ENCODE measurements around the gene RNF223.

RNF223 gene

GRCh38 chr1:1046243-1046642, 27.9 kb downstream of the RNF223 start:
- TF ChIP-seq GATA3 (IDR thresholded peaks at IDR 0.05; ENCODE audit: low read depth, low read length) (no peak), GATA2 (IDR thresholded peaks at IDR 0.05; ENCODE audit: low read depth, low read length) (no peak)

GRCh38 chr1:1045129-1045528, 29.0 kb downstream of the RNF223 start:
- TF ChIP-seq GATA2 (IDR thresholded peaks at IDR 0.05; ENCODE audit: low read depth, low read length), result no peak
- no peak for TF ChIP-seq GATA3 (IDR thresholded peaks at IDR 0.05; ENCODE audit: low read depth, low read length)

- no peak for TF ChIP-seq GATA3 (IDR thresholded peaks at IDR 0.05; ENCODE audit: low read depth, low read length)
- TF ChIP-seq GATA2 (IDR thresholded peaks at IDR 0.05; ENCODE audit: low read depth, low read length), result no peak
Measured at GRCh38 chr1:1044455-1045078, 29.5 kb downstream of the RNF223 start.

GRCh38 chr1:1043921-1044320, 30.2 kb downstream of the RNF223 start:
- no peak for TF ChIP-seq GATA3 (IDR thresholded peaks at IDR 0.05; ENCODE audit: low read depth, low read length)
- TF ChIP-seq GATA2 (IDR thresholded peaks at IDR 0.05; ENCODE audit: low read depth, low read length), result no peak

GRCh38 chr1:1043411-1043810, 30.7 kb downstream of the RNF223 start:
- no peak for TF ChIP-seq GATA2 (IDR thresholded peaks at IDR 0.05; ENCODE audit: low read depth, low read length)
- TF ChIP-seq GATA3 (IDR thresholded peaks at IDR 0.05; ENCODE audit: low read depth, low read length), result no peak

- TF ChIP-seq GATA3 (IDR thresholded peaks at IDR 0.05; ENCODE audit: low read depth, low read length) (no peak), GATA2 (IDR thresholded peaks at IDR 0.05; ENCODE audit: low read depth, low read length) (no peak)
Measured at GRCh38 chr1:1042835-1043234, 31.3 kb downstream of the RNF223 start.

GRCh38 chr1:1041873-1042272, 32.2 kb downstream of the RNF223 start:
- TF ChIP-seq GATA3 (IDR thresholded peaks at IDR 0.05; ENCODE audit: low read depth, low read length), result no peak
- TF ChIP-seq GATA2 (IDR thresholded peaks at IDR 0.05; ENCODE audit: low read depth, low read length), result no peak

GRCh38 chr1:1041092-1041523, 33.0 kb downstream of the RNF223 start:
- TF ChIP-seq GATA2 (IDR thresholded peaks at IDR 0.05; ENCODE audit: low read depth, low read length) (no peak), GATA3 (IDR thresholded peaks at IDR 0.05; ENCODE audit: low read depth, low read length) (no peak)

GRCh38 chr1:1040004-1040991, 33.8 kb downstream of the RNF223 start:
- TF ChIP-seq GATA2 (IDR thresholded peaks at IDR 0.05; ENCODE audit: low read depth, low read length) (no peak), GATA3 (IDR thresholded peaks at IDR 0.05; ENCODE audit: low read depth, low read length) (no peak)

GRCh38 chr1:1039145-1039910, 34.8 kb downstream of the RNF223 start:
- TF ChIP-seq GATA3 (IDR thresholded peaks at IDR 0.05; ENCODE audit: low read depth, low read length) (no peak), GATA2 (IDR thresholded peaks at IDR 0.05; ENCODE audit: low read depth, low read length) (no peak)

GRCh38 chr1:1038694-1039093, 35.4 kb downstream of the RNF223 start:
- no peak for TF ChIP-seq GATA3 (IDR thresholded peaks at IDR 0.05; ENCODE audit: low read depth, low read length)
- no peak for TF ChIP-seq GATA2 (IDR thresholded peaks at IDR 0.05; ENCODE audit: low read depth, low read length)

GRCh38 chr1:1037366-1038327, 36.5 kb downstream of the RNF223 start:
- TF ChIP-seq GATA2 (IDR thresholded peaks at IDR 0.05; ENCODE audit: low read depth, low read length) (no peak), GATA3 (IDR thresholded peaks at IDR 0.05; ENCODE audit: low read depth, low read length) (no peak)
